Omental fat pad (tissue), 4 donors: Measurements from ENCODE around the gene RARRES1. TPM values are rescaled to one million over a fixed set of nuclear protein-coding genes. Genes with fewer than 3 reads are reported as not detected.

Experiments used
- ATAC-seq: fragments of 150-250 bp; one replicate; pipeline ENCODE4 v1.9.1; 2016; ENCODE audit warnings: mild to moderate bottlenecking, moderate library complexity; ENCODE audit not compliant: low FRiP score
- DNase-seq: peaks from one replicate; pipeline ENCODE4 v3.0.0-alpha.2; 2019; ENCODE audit warnings: low spot score
- total RNA-seq, 4 donors: library from RNA; depleted of rRNA; stranded (reverse); fragments of >200 nt; gene quantifications; one replicate each; pipeline ENCODE4 v1.1.0, GENCODE V29; 2016
- TF ChIP-seq, protein P1 (sequence below), 3 donors: fragments of 450-650 bp; IDR thresholded peaks; one replicate each; pipeline ENCODE4 v1.5.1; 2016 to 2017; ENCODE audit warnings: antibody characterized with exemption in 3 of 3, mild to moderate bottlenecking in 3 of 3, moderate library complexity in 2 of 3

RARRES1 gene
- total RNA-seq, 4 donors from 2014 or later, result 16.1 to 691 (median 335) TPM

DNA sequence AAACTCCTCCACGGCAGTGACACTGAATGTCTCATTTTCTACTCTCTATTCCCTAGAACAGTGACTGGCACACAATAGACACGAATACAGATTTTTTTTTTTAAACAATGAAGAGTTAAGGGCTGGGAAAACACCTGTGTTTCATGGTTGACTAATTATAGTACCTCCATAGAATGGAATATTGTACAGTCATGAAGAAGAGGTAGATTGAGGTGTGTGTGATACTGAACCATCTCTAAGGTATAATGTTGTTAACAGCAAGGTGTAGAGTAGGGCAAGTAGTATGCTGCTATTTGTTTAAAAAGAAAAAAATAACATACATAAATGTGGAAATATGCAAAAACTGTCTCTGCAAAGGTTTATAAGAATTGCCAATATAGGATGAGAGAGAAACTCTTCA lies 5.2 kb upstream of the RARRES1 start:
- DNase-seq, result no peak
- ATAC-seq, result no peak
- TF ChIP-seq, protein P1, sequence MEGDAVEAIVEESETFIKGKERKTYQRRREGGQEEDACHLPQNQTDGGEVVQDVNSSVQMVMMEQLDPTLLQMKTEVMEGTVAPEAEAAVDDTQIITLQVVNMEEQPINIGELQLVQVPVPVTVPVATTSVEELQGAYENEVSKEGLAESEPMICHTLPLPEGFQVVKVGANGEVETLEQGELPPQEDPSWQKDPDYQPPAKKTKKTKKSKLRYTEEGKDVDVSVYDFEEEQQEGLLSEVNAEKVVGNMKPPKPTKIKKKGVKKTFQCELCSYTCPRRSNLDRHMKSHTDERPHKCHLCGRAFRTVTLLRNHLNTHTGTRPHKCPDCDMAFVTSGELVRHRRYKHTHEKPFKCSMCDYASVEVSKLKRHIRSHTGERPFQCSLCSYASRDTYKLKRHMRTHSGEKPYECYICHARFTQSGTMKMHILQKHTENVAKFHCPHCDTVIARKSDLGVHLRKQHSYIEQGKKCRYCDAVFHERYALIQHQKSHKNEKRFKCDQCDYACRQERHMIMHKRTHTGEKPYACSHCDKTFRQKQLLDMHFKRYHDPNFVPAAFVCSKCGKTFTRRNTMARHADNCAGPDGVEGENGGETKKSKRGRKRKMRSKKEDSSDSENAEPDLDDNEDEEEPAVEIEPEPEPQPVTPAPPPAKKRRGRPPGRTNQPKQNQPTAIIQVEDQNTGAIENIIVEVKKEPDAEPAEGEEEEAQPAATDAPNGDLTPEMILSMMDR (IDR thresholded peaks at IDR 0.05), result no peak

DNA sequence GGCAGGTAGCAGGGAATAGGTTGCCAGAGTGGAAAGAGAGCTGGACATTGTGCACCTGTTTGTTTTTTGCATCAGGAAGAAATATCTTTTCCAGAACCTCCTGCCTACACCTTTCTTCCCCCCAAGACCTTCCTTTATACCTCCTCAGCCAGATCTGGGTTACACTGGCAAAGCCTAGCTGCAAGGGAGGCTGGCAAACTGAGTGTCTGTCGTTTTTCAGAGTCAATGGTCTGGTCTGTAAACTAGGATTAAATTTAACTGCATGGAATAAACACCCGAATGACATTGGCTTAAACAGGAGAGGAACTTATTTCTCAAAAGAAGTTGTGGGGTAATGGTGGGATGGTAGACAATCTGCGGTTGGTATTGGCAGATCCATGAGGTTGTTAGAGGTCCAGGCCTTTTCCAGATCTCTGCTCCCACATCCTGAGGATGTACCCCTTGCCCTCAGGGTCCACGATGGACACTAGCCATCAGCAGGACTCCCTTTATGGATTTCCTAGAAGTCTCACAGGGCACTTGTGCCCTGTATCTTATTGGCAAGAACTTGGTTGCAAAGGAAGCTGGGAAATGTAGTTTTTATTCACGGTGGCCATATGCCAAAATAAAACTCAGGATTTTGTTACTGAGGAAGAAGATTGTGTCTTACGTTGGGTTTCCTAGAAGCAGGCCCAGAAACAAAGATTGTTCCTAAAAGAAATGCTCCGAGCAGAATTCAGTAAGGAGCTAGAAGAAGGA lies 3.2 kb upstream of the RARRES1 start:
- TF ChIP-seq, protein P1 (IDR thresholded peaks at IDR 0.05), result no peak

DNA sequence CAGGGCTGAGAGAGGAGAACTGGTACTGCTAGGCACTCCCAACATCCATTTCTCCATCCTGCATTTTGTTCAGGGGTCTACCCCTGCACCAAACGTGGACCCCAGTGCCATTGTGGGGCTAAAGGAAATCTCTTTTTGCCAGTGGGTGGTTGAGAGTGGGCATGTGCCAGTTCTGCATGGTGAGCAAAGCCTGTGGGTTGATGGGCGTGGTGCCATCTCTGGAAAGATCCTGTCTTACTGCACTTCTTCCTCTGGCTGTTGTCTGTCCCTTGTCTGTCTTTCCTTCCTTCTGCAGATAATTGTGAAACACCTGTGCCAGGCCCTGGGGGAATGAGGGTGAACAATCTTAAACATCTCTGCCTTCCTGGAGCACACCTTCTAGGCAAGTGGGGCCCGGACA lies 1.4 kb upstream of the RARRES1 start:
- DNase-seq (no peak), ATAC-seq (no peak)
- TF ChIP-seq, protein P1 (IDR thresholded peaks at IDR 0.05), result no peak

More for the DNA sequence above, 3.2 kb upstream of the RARRES1 start:
- no peak for DNase-seq
- no peak for ATAC-seq

DNA sequence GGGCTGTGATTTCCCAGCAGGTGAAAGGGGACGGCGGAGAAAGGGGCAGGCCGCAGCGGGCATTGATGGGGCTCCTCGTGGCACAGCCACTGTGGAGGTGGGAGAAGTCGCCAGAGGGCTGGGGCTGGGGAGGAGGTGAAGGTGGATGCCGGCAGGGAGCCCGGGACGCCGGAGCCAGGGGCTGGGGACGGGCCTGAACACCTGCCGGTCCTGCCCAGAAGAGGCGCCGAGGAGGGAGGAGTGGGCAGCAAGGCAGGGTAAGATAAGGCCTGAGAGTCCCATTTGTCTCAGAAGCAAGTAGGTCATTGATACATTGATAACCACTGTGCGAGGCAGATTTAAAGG lies 571 bp upstream of the RARRES1 start:
- ATAC-seq (peak; percentile 22), DNase-seq (no peak)
- TF ChIP-seq, protein P1 (IDR thresholded peaks at IDR 0.05), result no peak

DNA sequence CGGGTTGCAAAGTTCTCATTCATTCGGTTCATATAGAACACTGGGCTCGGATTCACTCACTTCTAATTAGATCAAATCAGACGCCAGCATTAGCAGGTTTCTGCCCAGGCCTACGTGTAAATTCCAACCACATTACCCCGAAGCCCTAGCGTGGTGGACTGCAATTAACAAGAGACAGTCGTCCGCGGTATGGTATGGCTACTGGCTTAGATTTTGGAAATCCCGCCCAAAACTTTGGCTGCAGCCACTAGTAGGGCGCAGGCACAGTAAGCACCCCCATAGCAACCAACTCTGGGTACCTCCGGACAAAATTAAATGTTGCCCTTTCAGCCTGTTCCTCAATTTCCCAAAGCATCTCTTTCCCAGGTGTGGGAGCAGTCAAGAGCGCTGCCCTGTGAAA lies 771 bp downstream of the RARRES1 start:
- ATAC-seq (no peak), DNase-seq (no peak)
- TF ChIP-seq, protein P1 (IDR thresholded peaks at IDR 0.05), result no peak

DNA sequence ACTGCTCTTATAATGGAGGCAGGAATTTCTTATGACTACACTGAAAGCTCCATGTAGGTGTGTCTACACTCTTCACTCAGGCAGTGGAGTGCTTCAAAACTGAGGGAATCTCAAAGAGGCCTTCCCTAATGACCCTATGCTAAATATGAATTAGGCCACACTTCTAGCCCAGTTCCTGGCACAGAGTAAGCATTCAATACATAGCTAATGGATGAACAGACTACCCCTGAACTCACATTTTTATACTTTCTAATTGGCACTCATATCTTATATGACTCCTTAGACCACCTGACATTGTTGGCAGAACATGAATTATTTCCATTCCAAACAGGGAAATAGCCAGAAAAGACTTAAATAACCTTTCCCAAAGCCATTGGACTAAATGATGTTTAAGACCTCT lies 3.4 kb downstream of the RARRES1 start:
- ATAC-seq (no peak), DNase-seq (no peak)
- TF ChIP-seq, protein P1 (IDR thresholded peaks at IDR 0.05), result no peak

DNA sequence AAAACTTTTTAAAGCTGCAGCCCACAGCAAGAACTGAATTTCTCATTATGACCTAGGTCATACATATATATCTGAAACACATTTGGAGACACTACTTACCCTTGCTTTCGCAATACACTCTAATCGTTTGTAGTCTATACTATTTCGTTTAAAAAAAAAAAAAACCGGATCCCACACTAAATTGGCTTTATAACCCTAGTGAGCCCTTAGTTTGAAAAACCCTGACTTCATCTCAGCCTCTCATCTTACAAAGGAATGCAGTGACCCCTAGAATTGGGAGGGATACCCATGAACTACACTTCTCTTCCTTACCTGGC lies 4.2 kb downstream of the RARRES1 start:
- TF ChIP-seq, protein P1 (IDR thresholded peaks at IDR 0.05), result no peak
- no peak for ATAC-seq
- no peak for DNase-seq
